Parathyroid adenoma (tissue), 2 donors: ENCODE data around the gene CERS2.
A peak's percentile ranks its signal among the peaks of the same experiment; 100 is the strongest.

ENCODE experiments used
- H2AFZ ChIP-seq: fragments of 300-600 bp; sonication (generic); one replicate; pipeline ENCODE4 v1.7.0; 2017; ENCODE audit warnings: antibody characterized with exemption, mild to moderate bottlenecking
- H3K27ac ChIP-seq: fragments of 300-600 bp; sonication (generic); one replicate; pipeline ENCODE4 v1.7.0; 2017
- H3K27me3 ChIP-seq: fragments of 300-600 bp; sonication (generic); one replicate; pipeline ENCODE4 v1.7.0; 2017; ENCODE audit warnings: low read length; ENCODE audit not compliant: control insufficient read depth, insufficient read depth
- H3K36me3 ChIP-seq: fragments of 300-600 bp; sonication (generic); one replicate; pipeline ENCODE4 v1.7.0; 2017; ENCODE audit warnings: low read length; ENCODE audit not compliant: control insufficient read depth, insufficient read depth
- H3K4me1 ChIP-seq: fragments of 300-600 bp; sonication (generic); one replicate; pipeline ENCODE4 v1.7.0; 2017; ENCODE audit warnings: control low read depth
- H3K4me2 ChIP-seq: fragments of 300-600 bp; sonication (generic); one replicate; pipeline ENCODE4 v1.7.0; 2017; ENCODE audit warnings: low read length
- H3K4me3 ChIP-seq: fragments of 300-600 bp; sonication (generic); one replicate; pipeline ENCODE4 v1.7.0; 2017; ENCODE audit warnings: low read depth, low read length
- H3K79me2 ChIP-seq: fragments of 300-600 bp; sonication (generic); one replicate; pipeline ENCODE4 v1.7.0; 2017; ENCODE audit warnings: control low read depth
- H3K9ac ChIP-seq: fragments of 300-600 bp; sonication (generic); one replicate; pipeline ENCODE4 v1.7.0; 2017; ENCODE audit warnings: mild to moderate bottlenecking
- H3K9me3 ChIP-seq: fragments of 300-600 bp; sonication (generic); one replicate; pipeline ENCODE4 v1.7.0; 2017; ENCODE audit warnings: low read length; ENCODE audit not compliant: control insufficient read depth
- TF ChIP-seq, protein P1 (sequence below): fragments of 300-600 bp; sonication (generic); IDR thresholded peaks from one replicate; pipeline ENCODE4 v1.7.0; 2017; ENCODE audit warnings: antibody characterized with exemption, mild to moderate bottlenecking
- donor health status: primary hyperparathyroidism.

CERS2 gene

DNA sequence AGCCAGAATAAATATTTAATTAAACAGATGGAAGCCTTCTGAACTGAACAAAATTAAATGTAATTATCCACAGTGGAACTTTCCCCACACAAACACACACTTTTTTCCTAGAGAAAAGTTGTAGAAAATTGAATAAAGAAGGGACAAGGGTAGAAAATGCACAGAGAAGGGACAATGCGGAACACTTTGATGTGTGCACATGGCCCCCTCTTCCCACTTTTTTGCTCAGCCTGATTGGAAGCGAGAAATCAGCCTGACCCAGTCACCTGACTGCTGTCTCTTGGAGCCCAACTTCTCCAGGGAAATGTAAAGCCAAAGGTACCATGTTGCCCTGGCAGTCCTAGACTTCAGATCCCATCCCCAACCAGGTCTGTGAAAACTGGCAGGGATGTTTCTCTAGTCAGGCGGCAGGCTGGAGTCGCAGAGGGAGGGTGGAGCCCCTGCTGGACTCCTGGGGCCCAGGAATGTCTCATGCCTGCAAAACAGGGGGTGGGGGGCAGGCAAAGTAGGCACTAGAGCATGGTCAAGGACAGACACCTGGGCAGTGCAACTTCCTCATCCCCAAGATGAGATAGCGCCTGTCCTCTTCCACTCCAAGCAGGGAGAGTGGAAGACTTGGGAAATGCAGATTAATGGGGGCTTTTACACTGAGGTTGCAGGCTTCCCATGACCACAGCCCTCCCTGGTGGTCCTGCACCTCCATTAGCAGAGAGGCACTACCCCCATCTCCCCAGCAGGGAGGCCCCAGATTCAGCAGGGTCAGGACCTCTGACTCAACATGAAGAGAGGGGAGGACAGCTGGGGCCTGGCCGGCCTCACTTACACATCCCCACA is 2.8 kb downstream of the CERS2 start:
- TF ChIP-seq, protein P1, sequence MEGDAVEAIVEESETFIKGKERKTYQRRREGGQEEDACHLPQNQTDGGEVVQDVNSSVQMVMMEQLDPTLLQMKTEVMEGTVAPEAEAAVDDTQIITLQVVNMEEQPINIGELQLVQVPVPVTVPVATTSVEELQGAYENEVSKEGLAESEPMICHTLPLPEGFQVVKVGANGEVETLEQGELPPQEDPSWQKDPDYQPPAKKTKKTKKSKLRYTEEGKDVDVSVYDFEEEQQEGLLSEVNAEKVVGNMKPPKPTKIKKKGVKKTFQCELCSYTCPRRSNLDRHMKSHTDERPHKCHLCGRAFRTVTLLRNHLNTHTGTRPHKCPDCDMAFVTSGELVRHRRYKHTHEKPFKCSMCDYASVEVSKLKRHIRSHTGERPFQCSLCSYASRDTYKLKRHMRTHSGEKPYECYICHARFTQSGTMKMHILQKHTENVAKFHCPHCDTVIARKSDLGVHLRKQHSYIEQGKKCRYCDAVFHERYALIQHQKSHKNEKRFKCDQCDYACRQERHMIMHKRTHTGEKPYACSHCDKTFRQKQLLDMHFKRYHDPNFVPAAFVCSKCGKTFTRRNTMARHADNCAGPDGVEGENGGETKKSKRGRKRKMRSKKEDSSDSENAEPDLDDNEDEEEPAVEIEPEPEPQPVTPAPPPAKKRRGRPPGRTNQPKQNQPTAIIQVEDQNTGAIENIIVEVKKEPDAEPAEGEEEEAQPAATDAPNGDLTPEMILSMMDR: no peak
- no peak overlapping the region for H3K4me3 ChIP-seq

DNA sequence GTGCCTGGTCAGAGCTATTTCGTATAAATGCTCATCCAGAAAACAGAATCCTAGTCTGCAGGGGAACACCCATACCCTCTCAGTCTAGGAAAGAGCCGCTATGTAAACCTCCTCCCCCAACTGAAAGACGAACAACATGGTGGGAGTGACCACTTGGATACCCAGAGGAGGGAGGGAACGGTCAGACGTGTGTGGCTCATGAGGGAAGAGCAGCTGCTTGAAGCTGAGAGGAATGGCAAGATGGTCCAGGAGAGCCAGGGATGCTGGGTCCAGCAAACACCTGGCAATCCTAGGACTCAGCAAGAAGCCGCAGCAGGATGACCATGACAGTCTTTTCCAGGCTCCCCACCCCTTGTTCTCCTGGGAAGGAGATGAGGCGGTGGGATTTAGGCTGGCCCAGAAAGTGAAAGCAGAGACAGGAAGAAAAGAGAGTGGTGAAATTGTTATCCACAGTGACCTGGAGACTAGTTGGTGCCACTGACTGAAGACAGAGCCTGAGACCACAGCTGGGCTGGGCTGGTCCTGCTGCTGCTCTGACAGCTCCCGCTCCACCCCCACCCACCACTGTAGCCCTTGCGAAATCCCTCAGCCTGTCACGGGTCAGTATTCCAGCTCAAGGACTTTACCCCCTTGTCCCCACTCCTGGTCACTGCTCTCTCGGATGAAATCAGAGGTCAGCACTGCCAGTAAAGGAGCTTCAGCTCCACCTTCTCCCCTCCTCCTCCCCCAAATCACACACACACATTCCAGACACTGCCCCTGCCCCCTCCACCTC is 3.6 kb downstream of the CERS2 start:
- H3K4me2 ChIP-seq: peak overlapping the region; percentile 89
- H3K9me3 ChIP-seq: no peaks in the 10 kb centered on the region
- H3K36me3 ChIP-seq: no peaks in the 10 kb centered on the region
- peak overlapping the region; percentile 72 for H3K27ac ChIP-seq
- peaks cover 13% of the 10 kb centered on the region for H3K79me2 ChIP-seq
- peak overlapping the region; percentile 13 for H3K4me3 ChIP-seq
- TF ChIP-seq, protein P1: no peak
- H3K27me3 ChIP-seq: no peaks in the 10 kb centered on the region
- peaks cover 19% of the 10 kb centered on the region for H3K4me1 ChIP-seq
- H2AFZ ChIP-seq: no peak overlapping the region
- H3K9ac ChIP-seq: no peak overlapping the region

More for the DNA sequence above, 2.8 kb downstream of the CERS2 start:
- peak overlapping the region; percentile 89 for H3K4me2 ChIP-seq
- no peaks in the 10 kb centered on the region for H3K27me3 ChIP-seq
- H3K36me3 ChIP-seq: no peaks in the 10 kb centered on the region
- H3K9me3 ChIP-seq: no peaks in the 10 kb centered on the region
- no peak overlapping the region for H2AFZ ChIP-seq
- peaks cover 13% of the 10 kb centered on the region for H3K79me2 ChIP-seq
- H3K27ac ChIP-seq: peak overlapping the region; percentile 72
- H3K9ac ChIP-seq: no peak overlapping the region
- peaks cover 19% of the 10 kb centered on the region for H3K4me1 ChIP-seq

DNA sequence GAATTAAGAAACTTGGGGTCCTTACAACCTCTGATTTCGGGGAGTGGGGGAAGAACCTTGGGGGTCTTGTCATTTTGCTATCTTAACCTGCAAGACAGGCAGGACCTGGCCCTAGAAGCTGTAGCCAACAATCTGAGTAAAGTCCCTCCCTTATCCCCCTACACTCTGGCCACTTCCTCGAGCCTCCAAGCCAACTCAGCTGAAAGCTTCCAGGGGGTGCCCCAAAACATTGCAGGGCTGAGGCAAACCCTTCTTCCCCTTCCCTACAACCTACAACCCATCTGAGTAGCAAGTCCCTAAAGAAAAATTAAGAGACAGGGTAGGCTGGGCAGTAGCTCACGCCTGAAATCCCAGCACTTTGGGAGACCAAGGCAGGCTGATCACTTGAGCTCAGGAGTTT is 5.0 kb downstream of the CERS2 start:
- H3K9ac ChIP-seq: no peak overlapping the region
- H3K4me3 ChIP-seq: no peak overlapping the region
- H3K27ac ChIP-seq: no peak overlapping the region

DNA sequence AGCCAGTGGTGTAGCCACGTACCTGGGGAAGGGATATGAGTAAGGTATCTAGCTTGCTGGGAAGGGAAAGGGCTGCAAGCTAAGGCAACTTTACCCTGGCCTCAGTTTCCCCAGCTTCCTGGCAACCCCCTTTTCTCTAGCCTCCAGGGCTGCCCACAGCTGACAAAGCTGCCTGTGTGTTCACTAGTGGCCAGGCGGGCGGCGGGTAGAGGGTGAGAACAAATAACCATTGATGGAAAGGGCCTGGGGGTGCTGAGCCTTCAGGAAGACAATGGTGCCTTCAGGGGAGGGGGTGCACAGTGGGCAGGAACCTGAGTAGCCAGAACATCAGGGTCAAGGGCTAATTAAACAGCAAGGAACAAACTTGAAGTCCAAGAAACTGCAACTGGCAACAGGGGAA is 6.1 kb downstream of the CERS2 start:
- TF ChIP-seq, protein P1: no peak
- peaks cover 19% of the 10 kb centered on the region for H3K4me1 ChIP-seq

More for the DNA sequence above, 5.0 kb downstream of the CERS2 start:
- no peak overlapping the region for H3K4me2 ChIP-seq
- H3K27me3 ChIP-seq: no peaks in the 10 kb centered on the region
- peaks cover 19% of the 10 kb centered on the region for H3K4me1 ChIP-seq
- TF ChIP-seq, protein P1: no peak
- no peaks in the 10 kb centered on the region for H3K9me3 ChIP-seq
- peaks cover 13% of the 10 kb centered on the region for H3K79me2 ChIP-seq
- H3K36me3 ChIP-seq: no peaks in the 10 kb centered on the region
- no peak overlapping the region for H2AFZ ChIP-seq

More for the DNA sequence above, 6.1 kb downstream of the CERS2 start:
- Histone ChIP-seq H3K36me3 (no peaks in the 10 kb centered on the region), H3K27ac (no peak overlapping the region), H3K27me3 (no peaks in the 10 kb centered on the region), H3K79me2 (peaks cover 11% of the 10 kb centered on the region), H3K9ac (no peak overlapping the region), H3K9me3 (no peaks in the 10 kb centered on the region), H3K4me3 (no peak overlapping the region), H2AFZ (no peak overlapping the region), H3K4me2 (no peak overlapping the region)
